OCI-LY3 (cell line): ENCODE results near the gene GALNT1.

Source experiments
- EZH2phosphoT487 ChIP-seq: fragments of 200-600 bp; shearing (Covaris generic); IDR thresholded peaks from 2 replicates; pipeline ENCODE4 v1.6.1; 2018; ENCODE audit warnings: antibody characterized with exemption, mixed run types, low read depth
- TF ChIP-seq, protein P1 (sequence below): fragments of 200-600, 300-600 bp; sonication (generic); IDR thresholded peaks from 2 replicates; pipeline ENCODE4 v1.5.1; 2014; ENCODE audit warnings: antibody characterized with exemption, low read length, low read depth

DNA sequence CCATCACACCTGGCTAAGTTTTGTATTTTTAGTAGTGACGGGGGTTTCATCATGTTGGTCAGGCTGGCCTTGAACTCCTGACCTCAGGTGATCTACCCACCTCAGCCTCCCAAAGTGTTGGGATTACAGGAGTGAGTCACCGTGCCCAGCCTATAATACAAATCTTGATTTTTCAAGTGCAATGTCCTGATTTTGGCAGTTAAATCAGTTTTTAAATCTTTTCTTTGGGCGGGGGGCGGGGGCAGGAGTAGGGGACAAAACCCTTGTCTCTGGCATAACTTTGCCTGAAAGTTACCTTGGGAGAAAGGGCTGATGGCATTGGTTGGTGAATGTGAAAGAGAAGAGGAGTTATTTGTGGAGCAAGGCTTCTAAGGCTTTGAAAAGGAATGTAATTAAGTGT lies 12.3 kb downstream of the GALNT1 start:
- TF ChIP-seq, protein P1, sequence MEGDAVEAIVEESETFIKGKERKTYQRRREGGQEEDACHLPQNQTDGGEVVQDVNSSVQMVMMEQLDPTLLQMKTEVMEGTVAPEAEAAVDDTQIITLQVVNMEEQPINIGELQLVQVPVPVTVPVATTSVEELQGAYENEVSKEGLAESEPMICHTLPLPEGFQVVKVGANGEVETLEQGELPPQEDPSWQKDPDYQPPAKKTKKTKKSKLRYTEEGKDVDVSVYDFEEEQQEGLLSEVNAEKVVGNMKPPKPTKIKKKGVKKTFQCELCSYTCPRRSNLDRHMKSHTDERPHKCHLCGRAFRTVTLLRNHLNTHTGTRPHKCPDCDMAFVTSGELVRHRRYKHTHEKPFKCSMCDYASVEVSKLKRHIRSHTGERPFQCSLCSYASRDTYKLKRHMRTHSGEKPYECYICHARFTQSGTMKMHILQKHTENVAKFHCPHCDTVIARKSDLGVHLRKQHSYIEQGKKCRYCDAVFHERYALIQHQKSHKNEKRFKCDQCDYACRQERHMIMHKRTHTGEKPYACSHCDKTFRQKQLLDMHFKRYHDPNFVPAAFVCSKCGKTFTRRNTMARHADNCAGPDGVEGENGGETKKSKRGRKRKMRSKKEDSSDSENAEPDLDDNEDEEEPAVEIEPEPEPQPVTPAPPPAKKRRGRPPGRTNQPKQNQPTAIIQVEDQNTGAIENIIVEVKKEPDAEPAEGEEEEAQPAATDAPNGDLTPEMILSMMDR, result no peak
- TF ChIP-seq EZH2phosphoT487, result no peak
